ENCODE measurements around the gene LRRC8D.

DNA sequence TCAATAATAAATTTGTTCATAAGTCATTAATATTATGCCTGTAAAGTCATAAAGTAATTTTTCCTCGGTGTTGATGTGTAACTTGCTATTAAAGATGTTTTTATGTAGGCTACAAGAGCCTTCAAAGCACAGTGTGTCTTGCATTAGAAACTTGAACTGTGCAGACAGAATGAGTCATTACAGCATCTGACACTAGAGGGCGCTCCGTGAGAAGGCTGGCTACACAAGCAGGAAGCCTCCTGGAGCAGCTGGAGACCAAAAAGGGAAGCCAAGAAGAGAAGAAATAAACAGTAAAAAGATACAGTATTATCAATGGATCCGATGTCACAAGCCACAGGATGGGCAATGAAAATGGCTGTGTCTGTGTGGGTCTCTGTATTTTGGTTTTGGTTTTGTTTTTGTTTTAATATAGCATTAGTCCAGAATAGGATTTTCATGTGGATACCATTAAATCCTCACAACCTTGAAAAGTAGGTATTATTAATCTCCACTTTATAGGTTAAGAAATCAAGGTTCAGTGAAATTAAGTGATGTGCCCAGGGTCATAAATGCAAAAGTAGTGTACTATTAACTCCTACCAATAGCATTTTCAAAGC is 16.1 kb upstream of the LRRC8D start:
- TF ChIP-seq POLR2A (IDR thresholded peaks at IDR 0.05; ENCODE audit: low read length), result no peak
- no peak for TF ChIP-seq GATA1 (IDR thresholded peaks at IDR 0.05; ENCODE audit: low read depth, low read length)
